Natural killer cell treated with Interleukin-12 subunit alpha and Interleukin-12 subunit beta and Interleukin-15 and Interleukin-18, amount 100 ng/mL, for 72 hours (primary cell): ENCODE data around the gene AMBP. TPM values are rescaled to one million over a fixed set of nuclear protein-coding genes. Genes with fewer than 3 reads are reported as not detected.
"Not testable (repeated sequence)": the region's sequence is repeated elsewhere in the genome, so short reads cannot be mapped to it uniquely, and the experiment has no call there.

Experiments used
- ATAC-seq, 2 donors: fragments of 150-1000 bp; cut with Tn5 transposase in 1 of 2; sonication (Bioruptor Pico), chemical (Tn5 transposase) in 1 of 2; 2 replicates each; pipeline ENCODE4 v1.10.0; 2021
- DNase-seq: peaks from one replicate; pipeline ENCODE4 v3.0.0; 2022; ENCODE audit warnings: low spot score
- H3K27ac Mint-ChIP-seq, 2 donors: 1 replicate in 1 of 2; 2 replicates in 1 of 2; pipeline ENCODE4 v1.8.0; 2022; ENCODE audit warnings: mixed read lengths in 2 of 2, mild to moderate bottlenecking in 1 of 2, moderate library complexity in 1 of 2
- H3K27me3 Mint-ChIP-seq, 2 donors: 1 replicate in 1 of 2; 2 replicates in 1 of 2; pipeline ENCODE4 v1.8.0; 2022; ENCODE audit warnings: mixed read lengths in 2 of 2
- H3K36me3 Mint-ChIP-seq: one replicate; pipeline ENCODE4 v1.8.0; 2022; ENCODE audit warnings: mixed read lengths
- H3K4me1 Mint-ChIP-seq, 2 donors: 1 replicate in 1 of 2; 2 replicates in 1 of 2; pipeline ENCODE4 v1.8.0; 2022; ENCODE audit warnings: low read depth in 2 of 2, mixed read lengths in 2 of 2, mild to moderate bottlenecking in 1 of 2
- H3K4me3 Mint-ChIP-seq: one replicate; pipeline ENCODE4 v1.8.0; 2022; ENCODE audit warnings: mixed read lengths
- H3K9me3 Mint-ChIP-seq: 2 replicates; pipeline ENCODE4 v1.8.0; 2022; ENCODE audit warnings: mixed read lengths
- total RNA-seq, 2 donors: library from RNA; stranded (reverse); gene quantifications; one replicate each; pipeline ENCODE4 v1.2.3, GENCODE V29; 2022

Gene AMBP
- total RNA-seq, 2 donors from 2014 or later = not detected

DNA sequence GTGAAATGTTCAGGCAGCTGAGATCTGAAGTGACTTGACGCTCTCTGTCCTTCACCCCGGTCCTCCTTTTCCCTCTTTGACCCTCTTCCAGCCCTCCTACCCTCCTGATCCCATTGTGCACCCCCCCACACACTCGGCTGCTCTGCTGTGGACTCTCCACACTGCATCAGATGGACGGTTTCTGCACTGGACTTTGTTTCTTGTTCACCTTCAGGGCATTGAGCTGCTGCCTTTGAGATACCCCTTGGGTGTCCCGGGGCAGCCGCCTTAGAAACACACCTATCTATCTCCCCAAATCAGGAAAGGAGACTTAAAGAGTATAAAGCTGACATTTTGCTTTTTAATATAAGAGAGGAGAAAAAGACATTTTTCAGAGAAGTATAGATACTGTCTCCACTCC lies 27.5 kb downstream of the AMBP start:
- Mint-ChIP-seq H3K27ac (no peak overlapping the region), H3K4me3 (no peak overlapping the region), H3K9me3 (no peaks in the 10 kb centered on the region), H3K27me3 (no peaks in the 10 kb centered on the region), H3K4me1 (no peaks in the 10 kb centered on the region), H3K36me3 (no peaks in the 10 kb centered on the region)
- ATAC-seq (no peak), DNase-seq (no peak)

DNA sequence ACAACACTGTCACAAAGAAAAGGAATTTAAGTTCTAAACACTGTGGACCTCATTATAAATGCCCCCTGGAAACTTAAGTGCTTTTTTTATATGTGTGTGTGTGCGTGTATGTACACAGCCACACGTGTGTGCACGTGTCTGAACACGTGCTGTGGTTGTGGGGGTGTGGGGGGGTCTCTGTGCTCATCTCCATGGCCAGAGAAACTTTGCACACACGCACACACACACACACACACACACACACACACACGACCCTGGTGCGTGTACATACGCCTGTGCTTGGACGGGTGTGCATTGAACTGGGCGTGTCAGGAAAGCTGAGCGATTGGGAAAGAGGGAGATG lies 27.9 kb downstream of the AMBP start:
- H3K27me3 Mint-ChIP-seq = no peaks in the 10 kb centered on the region

DNA sequence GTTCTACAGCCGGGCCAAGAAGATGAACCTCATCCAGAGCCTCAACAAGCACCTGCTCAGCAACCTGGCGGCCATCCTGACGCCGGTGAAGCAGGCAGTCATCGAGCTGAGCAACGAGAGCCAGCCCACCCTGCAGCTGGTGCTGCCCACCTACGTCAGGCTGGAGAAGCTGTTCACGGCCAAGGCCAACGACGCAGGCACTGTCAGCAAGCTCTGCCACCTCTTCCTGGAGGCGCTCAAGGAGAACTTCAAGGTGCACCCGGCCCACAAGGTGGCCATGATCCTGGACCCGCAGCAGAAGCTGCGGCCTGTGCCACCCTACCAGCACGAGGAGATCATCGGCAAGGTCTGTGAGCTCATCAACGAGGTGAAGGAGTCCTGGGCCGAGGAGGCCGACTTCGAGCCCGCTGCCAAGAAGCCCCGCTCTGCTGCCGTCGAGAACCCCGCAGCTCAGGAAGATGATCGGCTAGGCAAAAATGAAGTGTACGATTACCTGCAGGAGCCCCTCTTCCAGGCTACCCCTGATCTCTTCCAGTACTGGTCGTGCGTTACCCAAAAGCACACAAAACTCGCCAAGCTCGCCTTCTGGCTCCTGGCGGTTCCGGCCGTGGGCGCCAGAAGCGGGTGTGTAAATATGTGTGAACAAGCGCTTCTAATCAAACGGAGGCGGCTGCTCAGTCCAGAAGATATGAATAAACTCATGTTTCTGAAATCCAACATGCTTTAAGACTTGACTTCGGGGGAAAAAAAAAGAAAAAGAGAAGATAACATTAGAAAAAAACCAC lies 28.5 kb downstream of the AMBP start:
- no peaks in the 10 kb centered on the region for H3K36me3 Mint-ChIP-seq
- H3K27ac Mint-ChIP-seq = no peak overlapping the region
- no peak overlapping the region for H3K4me3 Mint-ChIP-seq
- ATAC-seq = no peak
- no peak for DNase-seq
- H3K4me1 Mint-ChIP-seq = no peaks in the 10 kb centered on the region
- no peaks in the 10 kb centered on the region for H3K9me3 Mint-ChIP-seq
- H3K27me3 Mint-ChIP-seq = no peaks in the 10 kb centered on the region

More for the DNA sequence above, 27.9 kb downstream of the AMBP start:
- H3K4me3 Mint-ChIP-seq = no peak overlapping the region
- H3K36me3 Mint-ChIP-seq = no peaks in the 10 kb centered on the region
- no peak for ATAC-seq
- no peaks in the 10 kb centered on the region for H3K9me3 Mint-ChIP-seq
- H3K27ac Mint-ChIP-seq = no peak overlapping the region
- no peak for DNase-seq
- no peaks in the 10 kb centered on the region for H3K4me1 Mint-ChIP-seq

DNA sequence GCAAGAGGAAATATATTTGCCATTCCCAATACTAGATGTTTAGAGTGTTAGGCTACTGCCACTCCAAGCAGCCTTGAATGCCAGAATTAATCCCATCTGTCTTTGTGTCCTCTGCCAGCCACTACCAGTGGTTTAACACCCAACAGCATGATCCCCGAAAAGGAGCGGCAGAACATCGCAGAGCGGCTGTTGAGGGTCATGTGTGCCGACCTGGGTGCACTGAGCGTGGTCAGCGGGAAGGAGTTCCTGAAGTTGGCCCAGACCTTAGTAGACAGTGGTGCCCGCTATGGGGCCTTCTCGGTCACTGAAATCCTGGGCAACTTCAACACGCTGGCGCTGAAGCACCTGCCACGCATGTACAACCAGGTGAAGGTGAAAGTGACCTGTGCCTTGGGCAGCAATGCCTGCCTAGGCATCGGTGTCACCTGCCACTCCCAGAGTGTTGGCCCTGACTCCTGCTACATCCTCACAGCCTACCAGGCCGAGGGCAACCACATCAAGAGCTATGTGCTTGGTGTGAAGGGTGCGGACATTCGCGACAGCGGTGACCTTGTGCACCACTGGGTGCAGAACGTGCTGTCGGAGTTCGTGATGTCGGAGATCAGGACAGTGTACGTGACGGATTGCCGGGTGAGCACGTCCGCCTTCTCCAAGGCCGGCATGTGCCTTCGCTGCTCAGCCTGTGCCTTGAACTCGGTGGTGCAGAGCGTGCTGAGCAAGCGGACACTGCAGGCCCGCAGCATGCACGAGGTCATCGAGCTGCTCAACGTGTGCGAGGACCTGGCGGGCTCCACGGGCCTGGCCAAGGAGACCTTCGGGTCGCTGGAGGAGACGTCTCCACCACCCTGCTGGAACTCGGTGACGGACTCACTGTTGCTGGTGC lies 29.3 kb downstream of the AMBP start:
- Mint-ChIP-seq H3K4me3 (no peak overlapping the region), H3K27me3 (no peaks in the 10 kb centered on the region), H3K36me3 (no peaks in the 10 kb centered on the region), H3K27ac (no peak overlapping the region), H3K4me1 (no peaks in the 10 kb centered on the region), H3K9me3 (no peaks in the 10 kb centered on the region)
- DNase-seq (no peak), ATAC-seq (peak in 1 of 2 donors; percentile 35)

DNA sequence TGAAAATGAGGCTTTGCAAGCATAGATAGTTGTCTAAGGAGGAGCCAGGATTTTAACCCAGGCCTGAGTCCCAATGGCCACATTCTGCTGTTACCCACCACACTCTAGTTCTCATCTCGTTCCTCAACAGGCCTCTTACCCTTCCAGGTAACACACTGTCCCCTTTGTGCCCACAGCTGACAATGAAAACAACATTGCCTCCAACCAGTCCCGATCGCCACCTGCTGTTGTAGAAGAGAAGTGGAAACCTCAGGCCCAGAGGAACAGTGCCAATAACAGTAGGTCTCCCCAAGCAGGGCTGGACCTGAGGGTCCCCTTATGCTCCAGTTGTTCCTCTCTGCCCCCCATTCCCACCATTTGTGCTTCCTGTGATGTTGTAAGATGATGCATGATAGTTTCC lies 30.4 kb downstream of the AMBP start:
- Mint-ChIP-seq H3K27ac (no peak overlapping the region), H3K4me3 (no peak overlapping the region), H3K36me3 (no peaks in the 10 kb centered on the region), H3K4me1 (no peaks in the 10 kb centered on the region), H3K9me3 (no peaks in the 10 kb centered on the region), H3K27me3 (no peaks in the 10 kb centered on the region)
- ATAC-seq (no peak), DNase-seq (no peak)

DNA sequence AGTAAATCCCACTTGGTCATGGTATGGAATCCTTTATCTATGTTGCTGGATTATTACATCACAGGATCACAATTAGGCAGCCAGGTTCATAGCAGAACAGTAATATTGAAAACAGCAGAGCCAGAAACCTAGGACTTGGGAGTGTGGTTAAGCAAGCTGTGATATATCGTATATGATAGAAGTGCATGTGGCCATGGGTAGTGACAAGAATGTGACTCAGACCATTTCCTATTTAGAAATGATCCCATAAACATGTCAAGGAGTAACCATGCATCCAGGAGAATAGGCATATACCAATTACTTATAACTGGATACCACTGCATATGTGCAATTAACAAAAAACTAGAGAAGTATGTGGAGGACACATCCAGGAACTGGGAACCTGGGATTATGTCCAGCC lies 31.2 kb downstream of the AMBP start:
- Mint-ChIP-seq H3K27me3 (no peaks in the 10 kb centered on the region), H3K4me3 (no peak overlapping the region), H3K9me3 (no peaks in the 10 kb centered on the region), H3K27ac (no peak overlapping the region), H3K36me3 (no peaks in the 10 kb centered on the region), H3K4me1 (no peaks in the 10 kb centered on the region)
- ATAC-seq (no peak), DNase-seq (no peak)

DNA sequence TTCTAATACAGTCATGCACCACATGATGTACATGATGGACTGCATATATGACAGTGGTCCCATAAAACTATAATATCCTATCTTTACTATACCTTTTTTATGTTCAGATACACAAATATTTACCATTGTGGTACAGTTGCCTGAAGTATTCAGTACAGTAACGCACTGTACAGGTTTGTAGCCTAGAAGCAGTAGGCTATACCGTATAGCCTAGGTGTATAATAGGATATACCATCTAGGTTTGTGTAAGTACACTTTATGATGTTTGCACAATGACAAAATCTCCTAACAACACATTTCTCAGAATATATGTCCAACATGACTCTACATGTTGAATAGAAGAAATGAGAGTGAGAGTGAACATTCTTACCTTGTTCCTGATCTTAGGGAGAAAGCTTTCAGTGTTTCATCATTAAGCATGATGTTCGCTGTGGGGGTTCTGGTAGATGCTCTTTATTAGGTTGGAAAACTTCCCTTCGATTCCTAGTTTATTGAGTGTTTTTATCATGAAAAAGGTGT lies 31.8 kb downstream of the AMBP start:
- no peaks in the 10 kb centered on the region for H3K9me3 Mint-ChIP-seq
- no peaks in the 10 kb centered on the region for H3K4me1 Mint-ChIP-seq
- ATAC-seq = no peak
- no peak for DNase-seq
- H3K27me3 Mint-ChIP-seq = no peaks in the 10 kb centered on the region
- no peak overlapping the region for H3K4me3 Mint-ChIP-seq
- no peaks in the 10 kb centered on the region for H3K36me3 Mint-ChIP-seq
- no peak overlapping the region for H3K27ac Mint-ChIP-seq

DNA sequence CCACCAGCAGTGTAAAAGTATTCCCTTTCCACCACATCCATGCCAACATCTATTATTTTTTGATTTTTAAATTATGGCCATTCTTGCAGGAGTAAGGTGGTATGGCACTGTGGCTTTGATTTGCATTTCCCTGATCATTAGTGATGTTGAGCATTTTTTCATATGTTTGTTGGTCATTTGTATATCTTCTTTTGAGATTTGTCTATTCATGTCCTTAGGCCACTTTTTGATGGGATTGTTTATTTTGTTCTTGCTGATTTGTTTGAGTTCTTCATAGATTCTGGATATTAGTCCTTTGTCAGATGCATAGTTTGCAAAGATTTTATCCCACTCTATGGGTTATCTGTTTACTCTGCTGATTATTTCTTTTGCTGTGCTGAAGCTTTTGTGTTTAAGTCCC lies 34.4 kb downstream of the AMBP start:
- not testable (repeated sequence) for DNase-seq, H3K4me1 Mint-ChIP-seq, H3K27ac Mint-ChIP-seq, H3K4me3 Mint-ChIP-seq, H3K36me3 Mint-ChIP-seq, H3K27me3 Mint-ChIP-seq, H3K9me3 Mint-ChIP-seq, ATAC-seq

DNA sequence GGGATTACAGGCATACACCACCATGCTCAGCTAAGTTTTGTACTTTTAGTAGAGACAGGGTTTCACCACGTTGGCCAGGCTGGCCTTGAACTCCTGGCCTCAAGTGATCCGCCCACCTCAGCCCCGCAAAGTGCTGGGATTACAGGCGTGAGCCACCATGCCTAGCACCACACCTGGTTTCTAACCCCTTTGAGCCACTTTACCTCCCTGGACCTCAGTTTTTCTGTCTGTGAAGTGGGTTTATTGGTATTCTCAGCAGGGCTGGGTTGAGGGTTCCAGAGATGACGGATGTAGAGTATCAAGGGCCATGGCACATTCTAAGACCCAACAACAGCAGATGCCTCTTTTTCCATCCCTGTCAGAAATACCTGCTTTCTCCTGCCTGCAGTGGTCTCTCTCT lies 38.6 kb downstream of the AMBP start:
- H3K27ac Mint-ChIP-seq = no peak overlapping the region
- H3K27me3 Mint-ChIP-seq = no peaks in the 10 kb centered on the region
- ATAC-seq (no peak), DNase-seq (no peak)
- no peaks in the 10 kb centered on the region for H3K36me3 Mint-ChIP-seq
- H3K9me3 Mint-ChIP-seq = no peaks in the 10 kb centered on the region
- no peak overlapping the region for H3K4me3 Mint-ChIP-seq
- no peaks in the 10 kb centered on the region for H3K4me1 Mint-ChIP-seq

DNA sequence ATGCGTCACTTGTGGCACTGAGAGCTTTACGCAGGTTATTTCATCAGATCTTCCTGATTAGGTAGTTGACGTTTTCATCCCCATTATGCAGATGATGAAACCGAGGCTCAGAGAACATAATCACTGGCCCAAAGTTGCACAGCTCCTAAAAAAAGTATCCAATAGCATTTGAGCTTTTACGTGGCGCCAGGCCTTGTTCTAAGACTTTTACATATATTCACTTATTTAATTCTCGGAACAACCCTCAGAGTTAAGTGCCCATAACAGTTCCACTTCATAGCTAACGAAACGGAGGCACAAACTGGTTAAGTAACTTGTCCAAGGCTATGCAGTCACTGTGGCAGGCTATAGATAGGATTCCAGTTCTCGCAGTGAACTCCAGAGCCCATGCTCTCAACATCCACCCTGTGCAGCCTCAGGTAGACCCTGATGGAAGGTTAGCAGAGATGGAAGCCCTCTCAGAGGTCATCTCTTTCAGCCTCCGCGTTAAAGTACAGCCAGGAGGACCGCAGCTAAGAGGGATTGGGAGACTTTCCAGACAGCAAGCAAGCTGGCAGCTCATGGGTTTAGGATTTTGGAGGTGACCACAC lies 39.3 kb downstream of the AMBP start:
- Mint-ChIP-seq H3K27ac (no peak overlapping the region), H3K27me3 (no peaks in the 10 kb centered on the region), H3K36me3 (no peaks in the 10 kb centered on the region), H3K9me3 (no peaks in the 10 kb centered on the region), H3K4me3 (no peak overlapping the region), H3K4me1 (no peaks in the 10 kb centered on the region)
- no peak for DNase-seq
- no peak for ATAC-seq

DNA sequence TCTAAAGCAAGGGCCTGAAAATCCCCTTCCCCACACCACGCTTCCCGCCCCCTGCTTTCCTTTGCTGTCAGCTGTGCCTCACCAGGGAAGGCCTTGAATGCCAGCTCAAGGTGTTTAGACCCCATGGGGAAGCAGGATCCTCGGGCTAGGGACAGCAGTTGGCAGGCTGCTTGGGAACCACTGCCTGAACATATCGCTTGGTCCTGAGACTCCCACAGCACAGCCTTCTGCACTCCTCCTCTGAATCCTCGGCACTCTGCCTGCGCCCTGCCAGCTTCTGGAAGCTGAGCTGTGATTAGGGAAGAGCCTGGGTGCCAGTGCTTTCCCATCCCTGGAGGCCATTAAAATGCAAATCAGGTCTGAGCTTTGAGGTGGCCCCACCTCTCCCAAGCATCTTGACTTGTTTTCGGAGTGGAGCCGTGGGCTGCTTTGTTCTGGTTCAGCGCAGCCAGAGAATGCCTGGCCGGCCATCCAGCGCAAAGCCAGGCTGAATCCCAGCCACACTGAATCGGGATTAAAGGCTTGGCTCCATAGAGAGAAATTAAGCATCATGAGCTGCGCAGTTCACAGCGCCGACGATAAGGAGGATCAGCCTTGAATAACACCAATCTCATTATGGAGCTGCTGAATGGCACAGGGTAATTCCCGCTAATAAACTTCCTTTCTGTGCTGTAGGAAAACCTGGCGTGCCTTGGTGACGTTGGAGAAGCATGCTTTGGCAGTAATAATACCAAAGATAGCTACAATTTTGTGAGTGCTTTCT lies 40.0 kb downstream of the AMBP start:
- DNase-seq = no peak
- no peaks in the 10 kb centered on the region for H3K4me1 Mint-ChIP-seq
- H3K9me3 Mint-ChIP-seq = no peaks in the 10 kb centered on the region

DNA sequence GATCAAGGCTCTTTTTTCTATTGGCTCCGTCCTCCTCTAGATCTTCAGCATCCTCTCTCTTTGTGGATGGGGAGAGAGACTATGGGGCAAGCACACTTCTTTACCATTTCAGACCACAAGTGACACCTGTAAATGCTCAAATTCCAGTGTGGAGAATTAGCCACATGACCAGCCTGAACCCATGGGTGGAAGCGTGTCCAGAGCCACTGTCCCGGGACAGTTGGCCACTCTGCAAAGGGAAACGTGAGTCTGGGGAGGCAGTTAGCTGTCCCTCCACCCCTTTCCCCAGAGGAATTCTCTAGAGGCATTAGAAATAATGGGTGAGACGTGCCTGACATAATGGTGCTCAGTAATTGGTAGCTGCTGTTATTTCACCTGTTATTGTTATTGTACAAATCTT lies 40.9 kb downstream of the AMBP start:
- Mint-ChIP-seq H3K27me3 (no peaks in the 10 kb centered on the region), H3K27ac (no peak overlapping the region)
- DNase-seq = no peak

More for the DNA sequence above, 40.0 kb downstream of the AMBP start:
- Mint-ChIP-seq H3K27me3 (no peaks in the 10 kb centered on the region), H3K27ac (no peak overlapping the region), H3K4me3 (no peak overlapping the region), H3K36me3 (no peaks in the 10 kb centered on the region)
- ATAC-seq = no peak

More for the DNA sequence above, 40.9 kb downstream of the AMBP start:
- ATAC-seq = no peak
- Mint-ChIP-seq H3K4me1 (no peaks in the 10 kb centered on the region), H3K36me3 (no peaks in the 10 kb centered on the region), H3K9me3 (no peaks in the 10 kb centered on the region), H3K4me3 (no peak overlapping the region)
